Mucosa of rectum (tissue), 2 donors: Measurements from ENCODE around the gene EPHB3.
A peak's percentile ranks its signal among the peaks of the same experiment; 100 is the strongest.
"Not testable (repeated sequence)": the region's sequence is repeated elsewhere in the genome, so short reads cannot be mapped to it uniquely, and the experiment has no call there.

Source experiments
- H3K27ac ChIP-seq, 2 donors: one replicate each; pipeline ENCODE4 v1.7.0; 2013; ENCODE audit warnings: inconsistent platforms in 2 of 2, low read depth in 2 of 2, low read length in 2 of 2
- H3K27me3 ChIP-seq, 2 donors: one replicate each; pipeline ENCODE4 v1.7.0; 2013; ENCODE audit warnings: low read length in 2 of 2; ENCODE audit not compliant: control insufficient read depth in 2 of 2, insufficient read depth in 2 of 2
- H3K36me3 ChIP-seq, 2 donors: one replicate each; pipeline ENCODE4 v1.7.0; 2013; ENCODE audit warnings: low read length in 2 of 2; ENCODE audit not compliant: control insufficient read depth in 2 of 2, insufficient read depth in 2 of 2
- H3K4me1 ChIP-seq, 2 donors: one replicate each; pipeline ENCODE4 v1.7.0; 2013; ENCODE audit warnings: low read length in 2 of 2, mild to moderate bottlenecking in 1 of 2; ENCODE audit not compliant: control insufficient read depth in 2 of 2, insufficient read depth in 2 of 2
- H3K4me3 ChIP-seq, 2 donors: one replicate each; pipeline ENCODE4 v1.7.0; 2013; ENCODE audit warnings: low read length in 2 of 2
- H3K9ac ChIP-seq, 2 donors: one replicate each; pipeline ENCODE4 v1.7.0; 2013; ENCODE audit warnings: low read length in 2 of 2, low read depth in 1 of 2, mild to moderate bottlenecking in 1 of 2
- H3K9me3 ChIP-seq, 2 donors: one replicate each; pipeline ENCODE4 v1.7.0; 2013; ENCODE audit warnings: low read length in 2 of 2; ENCODE audit not compliant: control insufficient read depth in 2 of 2
- donor health status: healthy.
- donor health status: Normal muscosa, but diverticular disease.

Gene EPHB3

DNA sequence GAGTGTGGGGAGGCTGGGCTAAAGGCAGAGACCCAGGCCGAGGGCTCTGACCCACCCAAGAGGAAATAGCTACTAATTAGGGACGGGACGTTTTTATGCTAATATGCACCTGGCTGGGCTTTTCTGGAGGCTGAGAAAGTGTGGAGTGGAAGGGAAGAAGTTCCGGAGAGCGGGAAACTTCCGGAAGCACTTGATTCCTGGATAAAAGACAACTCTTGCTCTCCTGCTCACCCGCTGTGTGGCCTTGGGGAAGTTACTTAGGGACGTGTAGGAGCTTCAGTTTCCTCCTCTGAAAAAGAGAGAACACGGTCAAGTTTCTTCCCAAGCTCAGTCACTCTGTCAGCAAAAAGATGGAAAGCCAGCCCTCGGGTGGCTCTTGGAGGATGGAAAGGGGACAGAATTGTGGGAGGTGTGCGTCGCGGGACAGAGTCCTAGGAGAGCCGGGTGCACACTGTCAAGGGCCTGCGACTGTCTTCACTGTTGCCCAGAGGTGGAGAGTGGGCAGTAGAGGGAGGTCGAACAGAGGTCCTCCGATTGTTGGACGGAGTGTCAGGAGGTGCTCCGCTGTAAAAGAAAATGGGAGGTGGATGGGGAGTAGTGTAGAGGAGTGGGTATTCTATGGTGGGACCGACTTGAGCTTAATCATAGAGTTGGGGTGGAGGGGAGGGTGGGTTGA, 43.2 kb downstream of the EPHB3 start:
- Histone ChIP-seq H3K4me3 (peak overlapping the region; percentile 39 to 40), H3K9ac (no peak overlapping the region), H3K27me3 (peaks cover 12 to 17% of the 10 kb centered on the region in 2 donors), H3K9me3 (no peaks in the 10 kb centered on the region), H3K36me3 (no peaks in the 10 kb centered on the region), H3K4me1 (peaks cover 7 to 21% of the 10 kb centered on the region in 2 donors), H3K27ac (no peak overlapping the region)

- Histone ChIP-seq H3K9ac (no peak overlapping the region), H3K9me3 (no peaks in the 10 kb centered on the region), H3K4me3 (no peak overlapping the region), H3K36me3 (no peaks in the 10 kb centered on the region), H3K4me1 (peaks cover 3 to 10% of the 10 kb centered on the region in 2 donors), H3K27me3 (peaks cover 4 to 8% of the 10 kb centered on the region in 2 donors), H3K27ac (no peak overlapping the region)
Observed at GRCh38 chr3:184608209-184608608, 46.6 kb downstream of the EPHB3 start.

DNA sequence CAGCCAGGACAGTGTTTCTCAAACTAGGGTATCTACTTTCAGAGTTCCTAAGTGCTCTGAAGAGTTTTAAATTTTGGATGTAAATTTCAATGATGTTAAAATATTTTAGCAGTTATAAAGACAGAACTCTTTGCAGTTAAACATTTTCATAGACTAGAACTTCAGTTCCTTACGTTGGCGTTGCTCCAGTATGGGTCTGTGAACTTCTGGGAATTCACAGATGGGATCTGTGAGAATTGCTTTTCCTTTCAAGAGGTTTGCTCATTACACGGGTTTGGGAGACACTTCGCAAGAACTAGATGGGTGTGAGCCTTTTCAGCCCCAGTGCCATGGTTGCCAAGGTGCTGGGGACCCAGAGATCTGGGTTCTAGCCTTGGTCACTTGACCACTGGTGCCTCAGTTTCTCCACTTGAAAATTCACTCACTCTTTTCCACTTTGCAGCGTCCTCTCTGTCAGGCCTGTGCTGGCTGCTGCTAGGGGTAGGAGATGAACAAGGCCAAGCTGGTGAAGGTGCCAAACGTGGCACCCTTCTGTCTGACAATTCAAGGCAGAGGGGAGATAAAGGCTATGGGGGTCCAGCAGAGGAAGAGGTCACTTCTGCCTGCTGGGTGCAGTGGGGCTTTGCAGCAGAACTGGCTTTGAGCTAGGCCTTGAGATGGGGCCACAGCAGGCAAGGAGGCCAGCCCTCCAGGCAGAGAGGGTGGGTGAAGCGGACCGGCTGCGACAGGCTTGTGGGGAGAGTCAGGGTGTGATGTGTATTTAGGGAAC, 48.1 kb downstream of the EPHB3 start:
- peaks cover 0 to 2% of the 10 kb centered on the region in 2 donors for H3K27me3 ChIP-seq
- no peak overlapping the region for H3K4me3 ChIP-seq
- H3K9ac ChIP-seq: no peak overlapping the region
- H3K4me1 ChIP-seq: peaks cover 0 to 3% of the 10 kb centered on the region in 2 donors
- no peaks in the 10 kb centered on the region for H3K36me3 ChIP-seq
- no peak overlapping the region for H3K27ac ChIP-seq
- no peaks in the 10 kb centered on the region for H3K9me3 ChIP-seq

DNA sequence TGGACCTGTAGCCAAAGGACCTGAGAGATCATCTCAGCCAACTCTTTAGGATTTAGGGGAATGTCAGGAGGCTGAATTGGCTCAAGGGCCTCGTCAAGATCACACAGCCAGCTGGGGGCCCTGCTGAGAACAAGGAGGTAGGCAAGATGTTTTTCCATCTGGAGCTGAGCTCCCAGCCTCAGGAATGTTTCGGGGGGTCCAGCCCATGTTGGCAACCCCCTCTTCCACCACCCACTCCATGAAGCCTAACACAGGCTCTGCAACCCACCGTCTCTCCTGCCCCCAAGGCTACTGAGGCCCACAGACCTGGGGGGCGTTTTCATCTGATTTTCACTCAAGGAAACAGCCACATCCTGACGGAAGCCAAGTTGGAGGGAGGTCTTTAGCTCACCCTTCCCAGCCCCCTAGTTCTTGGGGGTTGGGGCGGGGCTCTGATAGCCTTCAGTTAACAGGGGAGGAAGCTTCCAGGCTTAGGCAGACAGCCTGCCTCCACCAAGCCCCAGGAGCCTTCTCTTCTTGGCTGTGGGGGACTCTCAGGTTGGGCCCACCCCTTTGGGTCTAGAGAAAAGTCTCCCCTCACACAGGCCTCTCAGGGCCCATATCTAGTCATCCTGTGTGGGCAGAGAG, 48.8 kb downstream of the EPHB3 start:
- H3K9me3 ChIP-seq: no peaks in the 10 kb centered on the region
- H3K27ac ChIP-seq: no peak overlapping the region
- H3K4me1 ChIP-seq: no peaks in the 10 kb centered on the region
- H3K27me3 ChIP-seq: no peaks in the 10 kb centered on the region
- no peak overlapping the region for H3K9ac ChIP-seq
- no peaks in the 10 kb centered on the region for H3K36me3 ChIP-seq
- no peak overlapping the region for H3K4me3 ChIP-seq

DNA sequence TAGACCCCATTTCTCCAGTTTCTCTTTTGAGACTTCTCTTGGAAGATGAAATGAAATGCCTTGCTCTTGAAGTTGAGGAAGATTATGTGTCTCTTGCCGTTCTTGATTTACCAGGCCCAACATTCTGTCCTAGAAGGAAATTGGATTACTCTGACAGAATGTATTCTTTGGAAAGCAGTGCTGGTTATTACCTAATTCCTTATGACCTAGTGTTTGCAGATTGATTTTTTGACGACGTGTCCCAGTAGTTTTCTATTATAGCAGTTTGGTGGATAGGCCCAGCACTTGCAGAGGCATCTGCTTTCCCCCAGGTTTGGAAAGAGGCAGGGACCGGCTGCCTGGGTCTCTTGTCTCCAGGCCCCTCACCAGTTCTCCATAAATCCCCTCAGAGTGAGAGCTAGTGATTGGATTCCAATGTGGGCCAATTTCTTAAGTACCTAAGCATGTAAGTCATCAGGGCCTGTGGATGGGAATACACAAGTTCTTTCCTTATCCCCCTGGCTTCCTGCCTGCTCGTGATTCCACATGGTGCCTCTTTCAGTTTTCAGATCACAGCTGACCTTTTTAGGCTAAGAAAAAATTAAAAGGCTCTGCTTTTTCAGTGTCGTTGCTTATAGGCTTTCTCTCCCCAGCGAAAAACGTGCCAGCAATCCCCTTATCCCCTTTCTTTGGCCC, 50.2 kb downstream of the EPHB3 start:
- no peak overlapping the region for H3K9ac ChIP-seq
- peaks cover 0 to 3% of the 10 kb centered on the region in 2 donors for H3K27me3 ChIP-seq
- H3K4me3 ChIP-seq: no peak overlapping the region
- H3K36me3 ChIP-seq: no peaks in the 10 kb centered on the region
- H3K9me3 ChIP-seq: no peaks in the 10 kb centered on the region
- no peaks in the 10 kb centered on the region for H3K4me1 ChIP-seq
- H3K27ac ChIP-seq: no peak overlapping the region

DNA sequence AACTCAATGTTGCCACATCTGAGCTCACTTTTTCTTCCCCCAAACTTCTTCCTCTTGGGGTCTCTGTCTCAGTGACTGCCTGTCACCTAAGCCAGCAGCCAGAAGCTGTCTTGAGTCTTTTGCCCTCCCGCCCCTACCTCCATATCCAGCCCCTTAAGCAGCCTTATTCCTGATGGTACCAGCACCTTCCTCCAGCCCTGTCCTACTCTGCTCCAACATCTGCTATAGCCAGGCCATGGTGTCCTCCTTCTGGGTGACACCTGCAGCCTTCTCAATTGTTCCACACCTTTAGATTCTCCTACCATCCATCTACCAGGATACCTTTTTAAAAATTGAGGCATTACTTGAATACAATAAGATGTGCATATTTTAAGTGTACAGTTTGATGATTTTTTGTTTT, 53.8 kb downstream of the EPHB3 start:
- H3K9ac ChIP-seq: no peak overlapping the region
- no peak overlapping the region for H3K4me3 ChIP-seq
- peaks cover 0 to 3% of the 10 kb centered on the region in 2 donors for H3K27me3 ChIP-seq
- no peaks in the 10 kb centered on the region for H3K36me3 ChIP-seq
- no peak overlapping the region for H3K27ac ChIP-seq
- H3K4me1 ChIP-seq: peaks cover 0 to 4% of the 10 kb centered on the region in 2 donors
- no peaks in the 10 kb centered on the region for H3K9me3 ChIP-seq

DNA sequence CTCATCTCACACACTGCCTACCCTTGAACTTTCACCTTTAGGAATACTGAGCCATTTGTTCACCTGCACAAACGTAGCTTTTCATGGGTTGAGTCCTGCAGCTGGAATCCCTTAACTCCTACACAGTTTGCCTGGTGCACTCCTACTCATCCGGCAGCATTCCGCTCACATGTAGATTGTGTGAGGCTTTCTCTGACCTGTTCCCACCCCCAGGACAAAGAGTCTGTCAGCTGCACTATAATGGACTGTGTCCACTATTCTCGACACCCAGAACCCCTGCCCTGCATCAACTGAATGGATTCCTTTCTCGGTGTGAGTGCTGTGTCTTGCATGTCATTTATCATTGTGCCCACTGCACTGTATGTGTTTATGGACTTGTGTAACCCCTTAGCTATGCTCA, 54.9 kb downstream of the EPHB3 start:
- H3K9me3 ChIP-seq: no peaks in the 10 kb centered on the region

GRCh38 chr3:184617306-184617705, 55.7 kb downstream of the EPHB3 start:
- H3K9me3 ChIP-seq, H3K27ac ChIP-seq, H3K36me3 ChIP-seq, H3K27me3 ChIP-seq, H3K4me1 ChIP-seq, H3K9ac ChIP-seq, H3K4me3 ChIP-seq: not testable (repeated sequence)

More for the DNA sequence above, 54.9 kb downstream of the EPHB3 start:
- no peak overlapping the region for H3K27ac ChIP-seq
- peaks cover 0 to 3% of the 10 kb centered on the region in 2 donors for H3K27me3 ChIP-seq
- H3K9ac ChIP-seq: no peak overlapping the region
- H3K36me3 ChIP-seq: no peaks in the 10 kb centered on the region
- no peak overlapping the region for H3K4me3 ChIP-seq
- H3K4me1 ChIP-seq: peaks cover 0 to 4% of the 10 kb centered on the region in 2 donors

DNA sequence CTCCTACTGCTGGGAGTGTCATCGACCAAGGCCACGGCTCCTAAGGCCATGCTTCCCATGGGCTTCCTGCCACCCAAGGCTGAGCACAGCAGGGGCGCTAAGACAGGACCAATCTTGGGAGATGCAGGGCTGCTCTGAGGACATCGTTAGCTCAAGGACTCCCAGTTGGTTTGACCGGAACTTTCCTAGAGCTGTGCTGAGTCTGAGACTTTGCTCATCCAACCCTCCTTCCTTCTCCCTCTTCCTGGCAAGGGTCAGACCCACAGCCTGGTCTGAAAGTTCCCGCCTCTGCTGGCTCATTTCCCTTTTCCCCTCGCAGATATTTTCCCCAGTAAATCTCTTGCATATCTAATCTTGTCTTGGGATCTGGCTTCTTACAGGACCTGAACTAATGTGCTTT, 57.2 kb downstream of the EPHB3 start:
- peaks cover 0 to 3% of the 10 kb centered on the region in 2 donors for H3K27me3 ChIP-seq
- no peaks in the 10 kb centered on the region for H3K9me3 ChIP-seq
- H3K36me3 ChIP-seq: no peaks in the 10 kb centered on the region
- H3K4me1 ChIP-seq: peaks cover 0 to 4% of the 10 kb centered on the region in 2 donors
- no peak overlapping the region for H3K9ac ChIP-seq
- H3K4me3 ChIP-seq: no peak overlapping the region
- no peak overlapping the region for H3K27ac ChIP-seq

- no peaks in the 10 kb centered on the region for H3K36me3 ChIP-seq
- H3K4me3 ChIP-seq: no peak overlapping the region
- no peaks in the 10 kb centered on the region for H3K9me3 ChIP-seq
- no peak overlapping the region for H3K9ac ChIP-seq
- peaks cover 0 to 4% of the 10 kb centered on the region in 2 donors for H3K4me1 ChIP-seq
- H3K27me3 ChIP-seq: peaks cover 0 to 3% of the 10 kb centered on the region in 2 donors
- H3K27ac ChIP-seq: no peak overlapping the region
Observed at GRCh38 chr3:184619369-184619768, 57.8 kb downstream of the EPHB3 start.
